AG08395 (cell line): Measurements from ENCODE around the gene COP1.
"Not testable (repeated sequence)": the region's sequence is repeated elsewhere in the genome, so short reads cannot be mapped to it uniquely, and the experiment has no call there.

Experiments used
- DNase-seq: peaks from one replicate; pipeline ENCODE4 v3.0.0; 2012; ENCODE audit warnings: mixed read lengths, low spot score

The COP1 gene

DNA sequence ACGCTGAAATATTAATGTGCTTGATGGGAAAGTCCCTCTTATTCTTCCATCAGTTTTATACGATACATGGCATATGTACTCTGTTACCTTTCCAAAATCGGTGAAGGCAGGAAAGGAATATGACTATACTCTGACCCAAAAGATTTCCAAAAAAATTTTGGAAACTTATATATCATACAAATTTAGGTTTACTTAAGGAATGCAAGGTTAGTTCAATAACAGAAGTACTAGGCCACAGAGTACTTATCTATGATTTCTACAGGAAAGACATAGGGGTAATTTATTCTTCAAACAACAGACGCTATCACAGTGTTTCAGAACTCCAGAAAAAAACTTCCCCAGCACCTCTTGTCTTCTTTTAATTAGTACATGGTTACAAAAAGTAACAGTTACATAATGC lies 84.8 kb downstream of the COP1 start:
- DNase-seq = no peak

DNA sequence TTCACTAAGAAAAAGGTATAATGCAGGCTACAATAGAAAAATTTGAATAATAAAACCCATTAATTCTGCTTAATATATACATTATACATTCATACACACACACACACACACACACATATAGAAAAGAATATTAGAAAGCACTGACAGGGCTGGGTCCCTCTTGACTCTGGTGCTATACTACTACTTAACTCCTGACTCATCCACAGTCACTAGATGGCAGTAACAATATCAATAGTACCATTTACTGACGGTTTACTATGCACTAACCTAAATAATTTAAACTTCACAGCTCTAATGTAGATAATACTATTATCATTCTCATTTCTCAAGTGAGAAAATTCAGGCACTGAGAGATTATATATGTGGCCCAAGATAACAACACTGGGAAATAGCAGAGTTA lies 87.5 kb downstream of the COP1 start:
- peak; percentile 3 for DNase-seq

DNA sequence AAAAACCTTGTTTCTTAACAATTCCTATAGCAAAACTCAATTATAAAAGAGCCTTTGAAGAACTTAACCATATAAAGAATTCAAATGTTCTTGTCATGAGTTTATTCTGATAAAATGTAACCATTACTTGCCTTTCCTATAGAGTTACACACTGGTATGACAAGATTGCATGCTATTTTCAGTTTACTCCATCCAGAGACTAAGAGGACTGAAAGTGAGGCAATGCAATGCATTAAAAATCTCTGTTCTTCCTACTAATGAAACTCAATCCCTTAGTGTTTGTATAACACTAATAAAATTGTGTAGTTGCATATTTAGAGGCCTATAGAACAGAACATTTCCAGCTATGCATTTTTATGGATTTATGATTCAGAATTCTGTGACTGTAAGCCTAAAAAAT lies 88.1 kb downstream of the COP1 start:
- no peak for DNase-seq

DNA sequence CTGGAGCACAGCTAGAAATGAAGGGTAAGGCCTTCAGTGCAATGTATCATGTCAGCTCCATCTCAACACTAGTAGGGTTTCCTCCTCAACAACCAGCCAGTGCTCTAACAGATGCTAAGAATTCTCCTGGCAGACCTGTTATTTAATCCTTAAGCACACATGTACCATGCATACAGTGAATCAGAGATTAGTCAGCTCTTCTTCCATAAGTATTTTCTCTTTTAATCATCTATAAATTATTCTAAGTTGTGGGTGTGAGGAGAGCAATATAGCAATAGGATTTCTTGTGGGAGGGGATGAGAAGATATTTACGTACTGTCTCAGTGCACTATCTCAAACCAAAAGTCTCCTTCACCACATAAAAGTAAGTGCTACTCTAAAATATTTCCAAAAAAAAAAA lies 95.3 kb downstream of the COP1 start:
- no peak for DNase-seq

DNA sequence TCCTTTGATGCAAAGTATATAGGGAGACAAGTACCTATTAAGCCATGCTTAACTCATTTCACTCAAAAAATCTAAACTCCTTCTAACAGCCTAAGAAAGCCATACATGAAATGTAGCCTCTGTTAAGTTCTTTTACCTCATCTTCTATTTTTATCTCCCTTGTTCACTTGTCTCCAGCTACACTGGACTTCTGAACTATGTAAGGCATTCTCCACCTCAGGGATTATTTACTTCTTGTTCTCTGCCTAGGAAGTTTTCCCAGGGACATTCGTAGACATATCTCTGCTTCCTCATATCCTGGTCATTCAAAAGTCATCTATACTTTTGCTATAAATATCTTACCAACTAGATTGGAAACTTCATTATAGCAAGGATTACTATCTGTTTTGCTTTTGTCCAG lies 96.9 kb downstream of the COP1 start:
- no peak for DNase-seq

DNA sequence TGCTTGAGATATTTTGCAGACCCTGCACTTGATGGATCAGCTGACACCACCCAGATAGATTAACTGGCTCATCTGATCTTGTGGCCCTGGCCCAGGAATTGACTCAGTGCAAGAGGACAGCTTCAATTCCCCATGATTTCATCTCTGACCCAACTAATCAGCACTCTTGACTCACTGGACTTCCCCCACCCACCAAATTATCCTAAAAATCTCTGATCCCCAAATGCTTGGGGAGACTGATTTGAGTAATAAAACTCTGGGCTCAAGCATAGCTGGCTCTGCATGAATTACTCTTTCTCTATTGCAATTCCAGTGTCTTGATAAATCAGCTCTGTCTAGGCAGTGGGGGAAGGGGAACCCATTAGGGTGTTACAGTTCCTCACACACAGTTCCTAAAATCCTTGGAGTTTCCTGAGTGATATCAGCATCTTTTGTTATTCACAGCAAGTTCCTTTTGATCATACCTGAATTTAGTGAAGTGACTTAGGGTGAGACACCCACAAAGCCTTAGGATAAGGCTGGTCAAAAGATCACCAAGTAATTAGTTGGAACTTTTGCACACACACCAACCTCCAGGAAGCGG lies 104.2 kb downstream of the COP1 start:
- DNase-seq = no peak

DNA sequence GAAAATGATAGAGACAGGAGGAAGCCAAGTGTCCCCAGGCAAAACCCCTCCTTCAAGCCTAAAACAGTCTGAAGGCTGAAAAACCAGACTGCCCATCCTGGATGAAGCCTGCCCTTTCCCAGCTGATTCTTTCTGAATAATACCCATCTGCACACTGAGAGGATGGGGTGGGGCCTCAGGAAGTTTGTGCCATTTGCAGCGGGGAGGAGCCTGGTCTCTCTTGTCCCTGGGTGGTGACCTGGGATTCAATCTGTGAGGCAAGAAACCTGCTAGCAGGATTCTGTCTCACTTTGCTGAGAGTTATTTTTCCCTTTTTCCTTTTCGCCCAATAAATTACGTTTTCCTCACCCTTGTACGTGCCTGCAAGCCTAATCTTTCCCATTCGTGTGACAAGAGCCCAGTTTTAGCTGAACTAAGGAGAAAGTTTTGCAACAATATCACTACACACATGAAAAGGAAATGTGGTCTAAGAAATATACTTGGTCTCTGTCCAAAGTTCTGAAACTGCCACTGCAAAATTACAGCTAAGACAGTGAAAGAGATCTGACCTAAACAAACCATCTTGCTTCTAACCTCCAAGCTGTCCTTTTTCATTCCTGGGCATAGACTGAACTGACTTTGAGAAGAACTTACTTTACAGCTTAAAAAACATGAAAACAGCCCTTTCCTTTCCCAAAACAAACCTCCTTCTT lies 105.0 kb downstream of the COP1 start:
- peak; percentile 11 for DNase-seq

DNA sequence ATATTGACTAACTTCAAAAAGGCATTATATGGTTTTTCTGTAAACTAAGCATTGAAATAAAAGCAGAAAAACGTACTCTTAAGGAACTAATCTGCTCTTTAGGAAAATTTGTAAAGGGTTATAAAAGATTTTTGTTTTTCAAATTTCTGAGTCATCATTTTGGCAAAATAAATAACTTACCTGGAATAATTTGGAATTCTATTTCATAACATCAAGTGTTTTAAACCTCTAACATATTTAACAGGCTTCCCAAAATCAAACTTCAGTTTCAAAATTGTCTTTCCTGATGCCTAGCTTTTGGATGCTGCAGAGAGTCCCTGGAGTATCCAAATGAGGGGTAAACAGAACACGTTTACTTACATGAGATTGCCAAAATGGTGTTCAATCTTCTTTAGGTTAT lies 108.5 kb downstream of the COP1 start:
- DNase-seq = no peak

DNA sequence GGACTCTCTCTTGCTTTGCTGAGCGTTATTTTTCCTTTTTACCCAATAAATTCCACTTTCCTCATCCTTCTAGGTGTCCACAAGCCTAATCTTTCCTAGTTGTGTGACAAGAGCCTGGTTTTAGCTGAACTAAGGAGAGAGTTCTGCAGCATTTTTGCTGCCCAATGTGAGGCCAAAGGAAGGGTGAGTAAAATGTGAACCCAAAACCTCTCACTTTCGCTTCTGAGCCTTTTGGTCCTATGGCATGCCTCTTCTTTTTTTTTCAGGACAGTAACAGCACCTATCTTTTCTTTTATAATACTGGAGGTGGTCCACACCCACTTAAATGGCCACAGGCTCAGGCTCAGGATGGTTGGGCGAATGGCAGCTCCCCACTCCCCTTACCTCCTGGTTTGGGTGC lies 111.1 kb downstream of the COP1 start:
- no peak for DNase-seq

DNA sequence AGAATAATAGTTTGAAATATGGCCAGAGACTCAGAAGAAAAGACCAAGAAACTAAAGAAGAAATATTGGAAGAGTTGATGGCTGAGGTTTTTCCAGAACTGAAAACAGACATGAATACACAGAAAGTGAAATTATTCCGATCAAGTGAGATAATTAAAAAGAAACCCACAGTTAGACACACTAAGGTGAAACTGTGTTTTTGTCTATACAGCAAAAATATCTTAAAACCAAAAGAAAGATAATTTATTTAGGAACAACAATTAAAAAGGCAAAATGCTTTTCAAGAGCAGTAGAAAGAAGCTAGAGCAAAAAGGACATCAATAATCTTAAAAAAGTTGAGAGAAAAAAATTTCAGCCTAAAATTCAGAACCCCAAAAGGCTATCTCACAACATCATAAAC lies 116.3 kb downstream of the COP1 start:
- no peak for DNase-seq

DNA sequence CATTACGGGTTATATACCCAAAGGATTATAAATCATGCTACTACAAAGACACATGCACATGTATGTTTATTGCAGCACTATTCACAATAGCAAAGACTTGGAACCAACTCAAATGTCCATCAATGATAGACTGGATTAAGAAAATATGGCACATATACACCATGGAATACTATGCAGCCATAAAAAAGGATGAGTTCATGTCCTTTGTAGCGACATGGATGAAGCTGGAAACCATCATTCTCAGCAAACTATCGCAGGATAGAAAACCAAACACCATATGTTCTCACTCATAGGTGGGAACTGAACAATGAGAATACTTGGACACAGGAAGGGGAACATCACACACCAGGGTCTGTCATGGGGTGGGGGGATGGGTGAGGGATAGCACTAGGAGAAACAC lies 119.3 kb downstream of the COP1 start:
- not testable (repeated sequence) for DNase-seq

DNA sequence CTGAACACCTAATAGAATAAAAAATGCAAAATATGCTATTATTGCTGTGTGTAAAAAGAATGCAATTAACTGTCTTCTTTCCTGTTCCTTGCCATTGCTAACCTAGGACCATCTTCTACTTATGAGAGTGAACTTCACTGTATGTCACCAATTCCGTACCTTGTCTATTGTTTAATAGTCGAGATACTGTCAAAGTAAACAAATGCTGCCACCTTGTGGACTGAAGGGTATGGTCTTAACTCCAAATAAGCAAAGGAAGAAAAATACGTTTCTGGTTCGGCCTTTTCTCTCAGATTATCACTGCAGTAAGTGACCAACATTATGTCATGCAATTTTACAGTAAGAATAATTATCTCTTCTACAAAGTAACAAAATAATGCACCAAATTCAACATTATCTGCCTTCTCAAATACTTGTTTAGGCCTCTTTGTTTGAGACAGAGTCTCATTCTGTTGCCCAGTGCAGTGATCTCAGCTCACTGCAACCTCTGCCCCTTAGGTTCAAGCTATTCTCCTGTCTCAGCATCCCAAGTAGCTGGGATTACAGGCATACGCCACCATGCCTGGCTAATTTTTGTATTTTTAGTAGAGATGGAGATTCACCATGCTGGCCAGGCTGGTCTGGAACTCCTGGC lies 133.4 kb downstream of the COP1 start:
- peak; percentile 62 for DNase-seq

DNA sequence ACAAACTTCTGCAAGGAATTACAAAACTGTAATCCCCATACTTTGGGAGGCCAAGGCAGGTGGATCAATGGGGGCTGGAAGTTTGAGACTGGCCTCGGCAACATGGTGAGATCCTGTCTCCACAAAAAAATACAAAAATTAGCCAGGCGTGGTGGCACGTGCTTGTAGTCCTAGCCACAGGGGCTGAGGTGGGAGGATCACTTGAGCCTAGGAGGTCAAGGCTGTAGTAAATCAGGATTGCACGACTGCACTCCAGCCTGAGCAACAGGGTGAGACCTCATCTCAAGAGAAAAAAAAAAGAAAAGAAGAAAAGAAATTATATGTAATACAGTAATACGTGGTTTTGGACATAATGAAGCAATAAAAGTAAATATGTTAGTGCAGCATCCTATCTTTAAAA lies 138.2 kb downstream of the COP1 start:
- DNase-seq = no peak

DNA sequence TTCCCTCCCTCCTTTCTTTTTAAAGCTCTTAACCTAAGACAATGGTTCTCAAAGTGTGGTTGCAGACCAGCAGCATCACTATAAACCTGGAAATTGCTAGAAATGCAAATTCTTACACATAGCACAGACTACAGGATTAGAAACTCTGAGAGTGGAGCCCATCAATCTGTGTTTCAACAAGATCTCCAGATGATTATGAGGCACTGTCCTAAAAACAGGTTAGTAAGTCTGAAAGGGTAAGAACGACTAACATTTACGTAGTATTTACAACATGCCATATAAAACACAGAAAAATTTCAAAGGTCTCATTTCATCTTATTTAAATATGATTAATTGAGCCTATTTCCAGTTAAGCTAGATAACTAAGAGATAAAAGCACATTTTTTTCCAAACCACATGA lies 138.8 kb downstream of the COP1 start:
- no peak for DNase-seq

DNA sequence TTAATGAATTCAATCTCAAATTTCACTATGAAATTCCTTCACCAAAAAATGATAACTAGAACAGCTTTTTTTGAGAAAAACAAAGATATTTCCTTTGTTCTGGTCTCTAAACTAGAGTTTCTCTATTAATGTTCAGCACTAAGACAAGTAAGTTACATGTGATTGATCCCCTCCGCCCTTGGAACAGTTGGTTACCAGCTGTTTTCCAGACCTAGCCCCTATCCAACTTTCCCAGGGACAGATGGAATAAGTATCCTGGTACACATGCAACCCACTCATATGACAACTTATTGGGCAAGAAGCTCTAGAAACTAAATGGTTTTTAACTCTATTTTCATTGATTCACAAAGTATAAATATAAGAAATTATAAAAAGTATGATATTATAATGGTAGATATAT lies 140.4 kb downstream of the COP1 start:
- no peak for DNase-seq

DNA sequence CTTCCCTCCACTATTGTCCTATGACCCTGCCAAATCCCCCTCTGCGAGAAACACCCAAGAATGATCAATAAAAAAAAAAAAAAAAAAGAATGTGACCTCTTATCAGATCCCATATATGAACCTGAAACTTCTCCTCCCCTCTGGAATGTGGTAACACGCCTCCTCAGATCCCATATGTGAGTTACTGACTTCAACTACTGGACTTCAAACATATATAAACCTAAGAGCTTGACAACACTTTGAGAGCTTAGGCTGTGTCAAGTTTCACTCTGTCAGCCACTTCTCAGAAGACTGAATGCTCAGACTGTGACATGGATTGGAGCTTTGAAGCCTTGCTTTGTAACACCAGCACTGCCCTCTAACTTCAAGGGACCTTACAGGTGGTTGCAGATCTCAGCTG lies 148.4 kb downstream of the COP1 start:
- DNase-seq = no peak

DNA sequence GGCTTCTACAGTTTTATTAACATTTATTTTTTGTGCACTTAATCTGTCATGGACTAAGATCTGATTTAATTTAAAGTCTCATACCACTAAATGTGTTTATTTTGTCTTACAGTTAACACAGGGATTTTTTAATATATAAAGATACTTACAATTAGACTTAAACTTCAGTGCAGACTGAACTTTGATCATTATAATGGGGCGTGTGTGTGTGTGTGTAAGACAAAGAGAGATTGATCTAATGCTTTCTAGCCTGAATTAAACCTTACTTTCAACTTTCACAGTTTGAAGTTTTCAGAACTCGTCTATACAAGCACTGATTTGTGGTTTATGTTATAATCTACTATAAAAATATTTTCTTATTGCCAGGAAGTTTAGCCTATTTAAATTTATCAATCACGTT lies 150.8 kb downstream of the COP1 start:
- DNase-seq = no peak

DNA sequence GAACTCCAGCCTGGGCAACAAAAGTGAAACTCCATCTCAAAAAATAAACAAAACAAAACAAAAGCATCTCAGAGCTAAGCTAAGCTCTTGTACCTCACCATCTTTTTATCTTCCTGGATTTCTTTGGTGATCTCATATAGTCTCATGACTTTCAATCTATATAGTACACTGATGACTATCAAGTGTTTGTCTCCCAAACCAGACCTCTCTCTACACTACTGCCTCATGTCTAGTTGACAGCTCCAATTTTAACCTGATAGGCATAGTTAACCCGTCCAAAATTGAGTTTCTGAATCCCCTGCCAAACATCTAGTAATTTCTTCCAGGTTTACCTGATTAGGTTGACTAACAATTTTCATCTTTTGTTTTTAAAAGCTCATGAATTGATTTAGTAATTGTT lies 151.7 kb downstream of the COP1 start:
- DNase-seq = no peak

DNA sequence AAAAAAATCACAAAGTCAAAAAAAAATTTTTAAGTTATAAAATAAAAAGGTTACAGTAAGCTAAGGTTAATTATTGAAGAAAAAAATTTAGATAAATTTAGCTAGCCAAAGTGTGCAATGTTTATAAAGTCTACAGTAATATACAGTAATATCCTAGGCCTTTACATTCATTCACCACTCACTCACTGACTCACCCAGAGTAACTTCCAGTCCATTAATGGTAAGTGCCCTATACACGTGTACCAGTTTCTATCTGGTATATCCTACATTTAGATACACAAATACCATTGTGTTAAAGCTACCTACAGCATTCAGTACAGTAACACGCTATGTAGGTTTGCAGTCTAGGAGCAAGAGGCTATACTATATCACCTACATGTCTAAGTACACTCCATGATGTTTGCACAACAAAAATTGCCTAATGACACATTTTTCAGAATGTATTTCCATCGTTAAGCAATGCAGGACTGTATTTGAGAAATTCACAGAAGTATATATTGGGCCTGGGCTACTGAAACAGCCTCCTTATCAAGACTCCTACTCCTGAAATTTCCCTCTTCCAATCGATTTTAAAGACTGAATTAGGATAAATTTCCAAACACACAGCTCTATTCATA lies 155.1 kb downstream of the COP1 start:
- DNase-seq = no peak

DNA sequence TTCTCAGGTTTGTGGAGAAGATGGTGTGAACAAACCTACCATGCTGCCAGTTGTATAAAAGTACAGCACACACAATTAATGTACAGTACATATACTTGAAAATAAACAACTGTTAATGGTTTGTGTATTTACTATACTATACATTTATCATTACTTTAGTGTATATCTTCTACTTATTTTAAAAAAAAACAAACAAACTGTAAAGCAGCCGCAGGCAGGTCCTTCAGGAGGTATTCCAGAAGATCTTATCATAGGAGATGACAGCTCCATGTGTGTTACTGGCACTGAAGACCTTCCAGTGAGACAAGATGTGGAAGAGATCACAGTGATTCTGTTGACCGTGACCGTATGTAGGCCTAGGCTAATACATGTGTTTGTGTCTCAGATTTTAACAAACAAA lies 155.7 kb downstream of the COP1 start:
- no peak for DNase-seq

DNA sequence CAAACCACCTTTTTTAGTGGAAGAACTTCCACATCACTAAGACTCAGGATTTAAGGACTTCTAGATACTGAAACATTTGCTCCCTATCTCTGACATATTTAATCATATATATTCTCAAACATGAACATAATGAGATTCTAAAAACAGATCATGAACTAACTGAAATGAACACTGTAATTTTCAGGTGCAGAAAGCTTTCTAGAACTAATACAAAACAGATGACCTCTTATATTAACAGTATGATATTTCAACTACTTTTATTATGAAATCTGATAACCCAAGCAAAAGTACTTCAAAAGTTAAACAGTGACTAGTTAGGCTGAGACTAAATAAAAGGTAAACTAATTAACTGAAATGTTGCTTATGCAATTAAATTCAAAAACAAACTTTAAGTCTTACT lies 157.5 kb downstream of the COP1 start:
- DNase-seq = no peak

DNA sequence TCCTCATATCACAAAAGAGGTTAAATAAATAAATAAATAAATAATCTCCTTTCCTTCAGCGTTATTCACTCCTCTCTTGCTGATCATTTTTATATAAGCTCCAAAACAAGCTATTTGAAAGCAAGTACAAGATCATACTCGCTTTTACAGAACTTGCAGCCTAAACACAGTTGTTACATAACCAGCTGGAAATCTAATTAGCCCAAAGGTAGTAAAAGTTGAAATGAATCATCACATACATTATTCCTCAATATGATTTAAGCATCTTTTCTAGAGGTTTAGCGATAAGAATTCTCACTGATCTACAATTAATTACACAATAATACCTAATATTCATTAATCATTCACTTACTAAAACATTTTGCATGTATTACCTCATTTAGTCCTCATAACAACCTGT lies 160.2 kb downstream of the COP1 start:
- DNase-seq = no peak

DNA sequence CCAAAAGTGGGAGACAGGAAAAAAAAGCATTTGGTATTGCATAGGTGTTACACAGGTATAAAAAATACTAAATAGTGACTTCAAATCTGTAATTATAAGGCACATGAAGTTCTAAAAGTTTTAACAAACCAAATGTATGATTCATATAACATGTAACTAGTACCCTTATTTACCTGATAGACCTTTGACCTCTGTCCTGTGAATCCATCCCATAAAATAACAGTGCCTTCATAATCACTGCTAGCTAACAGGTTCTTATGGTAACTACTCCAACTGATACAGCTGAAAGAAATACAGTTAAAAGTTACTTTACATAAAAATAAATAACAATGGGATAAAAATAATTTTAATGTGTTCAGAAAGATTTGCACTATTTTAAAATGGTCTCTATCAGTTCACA lies 163.5 kb downstream of the COP1 start:
- no peak for DNase-seq
